Left lung (tissue), 10 donors: ENCODE measurements around the gene EPB41L2. TPM values are rescaled to one million over a fixed set of nuclear protein-coding genes. Genes with fewer than 3 reads are reported as not detected.

Experiments
- ATAC-seq: fragments of 200-7000 bp; cut with Tn5 transposase; one replicate; pipeline ENCODE4 v1.9.1; 2020; ENCODE audit warnings: moderate library complexity
- DNase-seq, 4 donors: peaks; one replicate each; pipeline ENCODE4 v3.0.0-alpha.2; 2013 to 2020
- H3K27ac ChIP-seq, 2 donors: fragments of 200-600 bp; sonication (generic) in 1 of 2; one replicate each; pipeline versions ENCODE4 v1.5.0 to v1.8.0; 2020 to 2021
- H3K27me3 ChIP-seq, 2 donors: fragments of 200-600 bp; sonication (generic) in 1 of 2; one replicate each; pipeline versions ENCODE4 v1.5.0 to v1.8.0; 2020 to 2021
- H3K36me3 ChIP-seq, 2 donors: fragments of 200-600 bp; sonication (generic) in 1 of 2; one replicate each; pipeline versions ENCODE4 v1.5.0 to v1.8.0; 2020 to 2021
- H3K4me1 ChIP-seq, 2 donors: fragments of 200-600 bp; one replicate each; pipeline ENCODE4 v1.8.0; 2021
- H3K4me3 ChIP-seq, 2 donors: fragments of 200-600 bp; sonication (generic) in 1 of 2; one replicate each; pipeline versions ENCODE4 v1.5.0 to v1.8.0; 2020 to 2021; ENCODE audit warnings: mild to moderate bottlenecking in 1 of 2
- H3K9me3 ChIP-seq, 2 donors: fragments of 200-600 bp; sonication (generic) in 1 of 2; one replicate each; pipeline versions ENCODE4 v1.5.0 to v1.8.0; 2020 to 2021
- CTCF ChIP-seq, 2 donors: fragments of 200-600 bp; sonication (generic) in 1 of 2; IDR thresholded peaks; one replicate each; pipeline versions ENCODE4 v1.5.0 to v1.8.0; 2021; ENCODE audit warnings: antibody characterized with exemption in 2 of 2
- intact Hi-C, 2 donors: fragments of 100-400 bp; cut with DNase I; formaldehyde crosslinking; loops; one replicate each; pipeline versions ENCODE4 v1.11.2 to v1.14.2; 2022
- polyA plus RNA-seq, 6 donors: library from polyadenylated mRNA; unstranded; fragments of 120-200 nt; gene quantifications; one replicate each; pipeline ENCODE4 v1.2.1, GENCODE V29; 2013; ENCODE audit not compliant: insufficient read length in 6 of 6
- total RNA-seq, 2 donors: library from RNA; stranded (reverse); fragmentation: NEBNext Ultra II Directional; extraction: Animal tissue kit (Norgen Biotek cat#: 25700); gene quantifications; one replicate each; pipeline ENCODE4 v1.2.1, GENCODE V29; 2021
- donor health status: DM: no; HTN: yes; CAD: no.
- donor health status: DM: no; HTN: no; CAD: no.

EPB41L2 gene
- total and polyA plus RNA-seq, 8 donors = 91.3 to 277 (median 248) TPM

GRCh38 chr6:130908188-130908587 is 154.9 kb downstream of the EPB41L2 start:
- peaks cover 0 to 7% of the 10 kb centered on the region in 2 donors for H3K9me3 ChIP-seq
- no peak for ATAC-seq

DNA sequence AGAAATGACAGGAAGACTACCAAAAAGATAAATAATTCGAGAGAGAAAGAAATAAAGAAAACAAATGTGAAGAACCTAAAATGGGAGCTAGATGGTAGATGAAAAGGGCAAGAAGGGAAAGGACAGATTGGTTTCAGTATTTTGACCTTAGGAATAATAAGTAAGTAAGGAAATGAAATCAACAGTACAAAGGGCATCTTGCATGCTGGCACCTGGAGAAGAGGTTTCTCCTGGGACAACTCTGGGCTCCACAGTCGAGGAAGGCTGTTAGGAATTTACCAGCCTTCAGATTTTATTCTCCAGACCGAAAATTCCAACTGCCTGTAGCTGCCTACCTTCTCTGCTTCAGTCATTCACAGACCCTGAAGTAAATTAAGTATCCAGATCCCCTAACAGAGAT is 155.4 kb downstream of the EPB41L2 start:
- Histone ChIP-seq H3K27ac (no peak overlapping the region), H3K4me3 (no peak overlapping the region), H3K4me1 (no peaks in the 10 kb centered on the region), H3K27me3 (no peaks in the 10 kb centered on the region), H3K36me3 (no peaks in the 10 kb centered on the region), H3K9me3 (peaks cover 0 to 7% of the 10 kb centered on the region in 2 donors)
- no peak for DNase-seq
- intact Hi-C loops = no loop called here
- TF ChIP-seq CTCF (IDR thresholded peaks at IDR 0.05) = no peak
- no peak for ATAC-seq

More at GRCh38 chr6:130908188-130908587, 154.9 kb downstream of the EPB41L2 start:
- no peak overlapping the region for H3K27ac ChIP-seq
- TF ChIP-seq CTCF (IDR thresholded peaks at IDR 0.05) = no peak
- no peaks in the 10 kb centered on the region for H3K36me3 ChIP-seq
- H3K4me3 ChIP-seq = no peak overlapping the region
- H3K4me1 ChIP-seq = no peaks in the 10 kb centered on the region
- intact Hi-C loops = no loop called here
- DNase-seq = no peak
- H3K27me3 ChIP-seq = no peaks in the 10 kb centered on the region

DNA sequence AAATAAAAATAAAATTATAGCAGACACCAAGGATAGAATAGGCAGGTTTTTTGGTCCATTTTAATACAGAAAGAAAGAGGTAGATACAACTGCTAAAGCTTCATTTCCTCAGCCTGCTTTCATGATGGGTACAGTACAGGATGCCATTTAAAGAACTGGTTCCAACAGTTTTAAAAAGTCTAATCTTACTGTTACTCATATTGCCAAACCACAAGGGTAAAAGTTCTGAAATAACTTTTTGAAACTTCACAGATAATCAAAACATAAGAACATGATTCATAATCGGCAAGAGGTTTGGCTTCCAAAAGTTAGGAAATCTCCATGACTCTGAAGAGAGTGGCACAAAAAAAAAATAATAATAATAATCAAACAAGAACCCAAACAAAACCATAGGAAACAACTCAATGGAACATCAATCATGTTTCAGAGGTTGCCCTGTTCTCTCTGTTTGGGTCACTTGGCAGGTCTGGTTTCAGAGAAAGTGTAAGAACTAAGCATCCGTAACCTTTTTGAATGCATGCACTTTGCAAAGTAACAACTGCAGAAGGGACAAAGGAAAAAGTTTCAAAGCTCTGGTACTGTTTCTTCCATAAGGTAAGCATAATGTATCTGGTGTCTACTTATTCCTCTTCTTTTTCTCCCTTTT is 156.2 kb downstream of the EPB41L2 start:
- Histone ChIP-seq H3K36me3 (no peaks in the 10 kb centered on the region), H3K27ac (no peak overlapping the region), H3K9me3 (peaks cover 0 to 7% of the 10 kb centered on the region in 2 donors), H3K4me3 (no peak overlapping the region), H3K27me3 (no peaks in the 10 kb centered on the region), H3K4me1 (no peaks in the 10 kb centered on the region)
- DNase-seq (no peak), ATAC-seq (no peak)
- intact Hi-C loops = no loop called here
- no peak for TF ChIP-seq CTCF (IDR thresholded peaks at IDR 0.05)

GRCh38 chr6:130903602-130904001 is 159.4 kb downstream of the EPB41L2 start:
- no peaks in the 10 kb centered on the region for H3K27me3 ChIP-seq
- ATAC-seq = no peak
- TF ChIP-seq CTCF (IDR thresholded peaks at IDR 0.05) = no peak
- DNase-seq = no peak
- no peak overlapping the region for H3K27ac ChIP-seq
- H3K4me3 ChIP-seq = no peak overlapping the region
- intact Hi-C loops = no loop called here
- no peaks in the 10 kb centered on the region for H3K9me3 ChIP-seq
- no peaks in the 10 kb centered on the region for H3K4me1 ChIP-seq
- H3K36me3 ChIP-seq = no peaks in the 10 kb centered on the region

DNA sequence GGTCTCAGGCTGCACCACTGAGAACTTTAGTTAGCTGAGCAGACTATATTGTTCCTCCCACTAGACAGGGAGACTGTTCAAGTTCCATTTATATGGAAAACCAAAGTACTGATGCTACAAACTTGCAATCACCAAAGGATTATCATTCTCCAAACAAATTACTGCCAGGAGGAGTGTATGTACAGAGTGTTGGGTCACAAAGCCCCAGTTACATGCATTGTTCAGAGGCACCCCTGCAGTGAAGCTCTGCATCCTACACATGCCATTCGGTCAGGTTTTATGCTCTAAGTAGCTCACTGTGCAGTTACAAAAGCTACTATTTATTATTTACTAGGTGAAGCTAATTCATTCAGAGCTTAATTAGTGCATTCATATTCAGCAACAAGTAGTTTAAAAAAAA is 160.0 kb downstream of the EPB41L2 start:
- H3K36me3 ChIP-seq = no peaks in the 10 kb centered on the region
- H3K27me3 ChIP-seq = no peaks in the 10 kb centered on the region
- ATAC-seq = no peak
- TF ChIP-seq CTCF (IDR thresholded peaks at IDR 0.05) = no peak
- H3K27ac ChIP-seq = no peak overlapping the region
- no peaks in the 10 kb centered on the region for H3K4me1 ChIP-seq
- DNase-seq = no peak
- H3K4me3 ChIP-seq = no peak overlapping the region
- intact Hi-C loops = no loop called here
- no peaks in the 10 kb centered on the region for H3K9me3 ChIP-seq
